Panc1 (cell line): Measurements from ENCODE around the gene ARHGEF7.

Experiments
- TF ChIP-seq, protein P1 (sequence below): fragments of 450-650 bp; IDR thresholded peaks from 2 replicates; pipeline ENCODE4 v1.5.1; 2017; ENCODE audit warnings: mild to moderate bottlenecking
- TF ChIP-seq, protein P2 (sequence below), 2 experiments: IDR thresholded peaks; 2 replicates each; pipeline ENCODE4 v1.6.1; 2011 to 2012; ENCODE audit warnings: low read depth in 2 of 2, control low read depth in 1 of 2, low read length in 1 of 2, mild to moderate bottlenecking in 1 of 2, moderate library complexity in 1 of 2; ENCODE audit not compliant: insufficient read depth in 1 of 2

DNA sequence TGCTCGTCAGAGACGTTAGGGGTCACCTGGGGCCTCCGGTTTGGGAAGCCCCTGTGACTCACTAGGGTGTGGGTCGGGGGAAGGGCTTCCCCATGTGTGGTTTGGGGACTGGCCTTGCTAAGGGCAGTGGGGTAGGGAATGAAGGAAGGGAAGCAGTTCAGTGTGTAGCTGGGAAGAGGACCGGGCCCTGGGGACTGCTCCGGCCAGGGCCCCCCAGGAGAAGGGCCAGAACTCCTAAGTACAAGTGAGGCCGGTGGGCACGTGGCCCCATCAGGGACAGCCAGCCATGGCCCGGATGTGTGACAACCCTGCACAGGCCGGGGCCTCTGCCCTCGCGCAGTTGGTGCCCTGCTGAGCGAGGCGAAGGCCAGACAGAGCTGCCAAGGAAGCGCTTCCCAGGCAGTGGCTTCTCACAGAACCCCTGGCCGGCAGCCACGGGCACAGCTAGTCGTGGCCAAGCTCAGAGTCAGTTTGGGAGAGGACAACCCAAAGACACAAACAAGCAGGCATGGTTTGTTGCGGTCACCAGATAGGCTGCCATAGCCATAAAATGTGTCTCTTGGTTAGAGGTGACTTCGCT lies 231.1 kb downstream of the ARHGEF7 start:
- TF ChIP-seq, protein P1, sequence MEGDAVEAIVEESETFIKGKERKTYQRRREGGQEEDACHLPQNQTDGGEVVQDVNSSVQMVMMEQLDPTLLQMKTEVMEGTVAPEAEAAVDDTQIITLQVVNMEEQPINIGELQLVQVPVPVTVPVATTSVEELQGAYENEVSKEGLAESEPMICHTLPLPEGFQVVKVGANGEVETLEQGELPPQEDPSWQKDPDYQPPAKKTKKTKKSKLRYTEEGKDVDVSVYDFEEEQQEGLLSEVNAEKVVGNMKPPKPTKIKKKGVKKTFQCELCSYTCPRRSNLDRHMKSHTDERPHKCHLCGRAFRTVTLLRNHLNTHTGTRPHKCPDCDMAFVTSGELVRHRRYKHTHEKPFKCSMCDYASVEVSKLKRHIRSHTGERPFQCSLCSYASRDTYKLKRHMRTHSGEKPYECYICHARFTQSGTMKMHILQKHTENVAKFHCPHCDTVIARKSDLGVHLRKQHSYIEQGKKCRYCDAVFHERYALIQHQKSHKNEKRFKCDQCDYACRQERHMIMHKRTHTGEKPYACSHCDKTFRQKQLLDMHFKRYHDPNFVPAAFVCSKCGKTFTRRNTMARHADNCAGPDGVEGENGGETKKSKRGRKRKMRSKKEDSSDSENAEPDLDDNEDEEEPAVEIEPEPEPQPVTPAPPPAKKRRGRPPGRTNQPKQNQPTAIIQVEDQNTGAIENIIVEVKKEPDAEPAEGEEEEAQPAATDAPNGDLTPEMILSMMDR = no peak
- TF ChIP-seq, protein P2, sequence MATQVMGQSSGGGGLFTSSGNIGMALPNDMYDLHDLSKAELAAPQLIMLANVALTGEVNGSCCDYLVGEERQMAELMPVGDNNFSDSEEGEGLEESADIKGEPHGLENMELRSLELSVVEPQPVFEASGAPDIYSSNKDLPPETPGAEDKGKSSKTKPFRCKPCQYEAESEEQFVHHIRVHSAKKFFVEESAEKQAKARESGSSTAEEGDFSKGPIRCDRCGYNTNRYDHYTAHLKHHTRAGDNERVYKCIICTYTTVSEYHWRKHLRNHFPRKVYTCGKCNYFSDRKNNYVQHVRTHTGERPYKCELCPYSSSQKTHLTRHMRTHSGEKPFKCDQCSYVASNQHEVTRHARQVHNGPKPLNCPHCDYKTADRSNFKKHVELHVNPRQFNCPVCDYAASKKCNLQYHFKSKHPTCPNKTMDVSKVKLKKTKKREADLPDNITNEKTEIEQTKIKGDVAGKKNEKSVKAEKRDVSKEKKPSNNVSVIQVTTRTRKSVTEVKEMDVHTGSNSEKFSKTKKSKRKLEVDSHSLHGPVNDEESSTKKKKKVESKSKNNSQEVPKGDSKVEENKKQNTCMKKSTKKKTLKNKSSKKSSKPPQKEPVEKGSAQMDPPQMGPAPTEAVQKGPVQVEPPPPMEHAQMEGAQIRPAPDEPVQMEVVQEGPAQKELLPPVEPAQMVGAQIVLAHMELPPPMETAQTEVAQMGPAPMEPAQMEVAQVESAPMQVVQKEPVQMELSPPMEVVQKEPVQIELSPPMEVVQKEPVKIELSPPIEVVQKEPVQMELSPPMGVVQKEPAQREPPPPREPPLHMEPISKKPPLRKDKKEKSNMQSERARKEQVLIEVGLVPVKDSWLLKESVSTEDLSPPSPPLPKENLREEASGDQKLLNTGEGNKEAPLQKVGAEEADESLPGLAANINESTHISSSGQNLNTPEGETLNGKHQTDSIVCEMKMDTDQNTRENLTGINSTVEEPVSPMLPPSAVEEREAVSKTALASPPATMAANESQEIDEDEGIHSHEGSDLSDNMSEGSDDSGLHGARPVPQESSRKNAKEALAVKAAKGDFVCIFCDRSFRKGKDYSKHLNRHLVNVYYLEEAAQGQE (IDR thresholded peaks at IDR 0.05; ENCODE audit: insufficient read depth in 1 of 2, low read depth in 2 of 2, low read length in 1 of 2) = no peak
